ENCODE data around the gene TMLHE.

Gene TMLHE

DNA sequence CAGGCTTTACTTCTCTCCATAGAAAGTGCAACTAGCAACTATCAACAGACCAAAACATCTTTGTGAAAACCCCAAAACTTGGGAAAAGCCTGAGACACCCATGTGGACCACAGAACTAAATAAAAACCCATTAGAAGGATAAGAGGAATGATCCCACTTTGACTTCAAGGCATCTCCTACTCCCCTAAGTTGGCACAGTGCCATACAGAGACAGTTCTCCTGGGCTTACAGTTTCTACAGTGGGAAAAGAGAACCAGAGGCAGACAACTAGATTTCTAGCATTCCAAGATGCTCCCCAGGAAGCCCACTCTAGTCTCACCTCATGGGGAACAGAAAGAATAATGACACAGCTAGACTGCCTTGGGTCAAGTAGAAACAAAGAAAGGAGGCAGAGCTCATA is 20.4 kb downstream of the TMLHE start:
- no peak for TF ChIP-seq EZH2phosphoT487 (IDR thresholded peaks at IDR 0.05; ENCODE audit: borderline replicate concordance)
- TF ChIP-seq, protein P1, sequence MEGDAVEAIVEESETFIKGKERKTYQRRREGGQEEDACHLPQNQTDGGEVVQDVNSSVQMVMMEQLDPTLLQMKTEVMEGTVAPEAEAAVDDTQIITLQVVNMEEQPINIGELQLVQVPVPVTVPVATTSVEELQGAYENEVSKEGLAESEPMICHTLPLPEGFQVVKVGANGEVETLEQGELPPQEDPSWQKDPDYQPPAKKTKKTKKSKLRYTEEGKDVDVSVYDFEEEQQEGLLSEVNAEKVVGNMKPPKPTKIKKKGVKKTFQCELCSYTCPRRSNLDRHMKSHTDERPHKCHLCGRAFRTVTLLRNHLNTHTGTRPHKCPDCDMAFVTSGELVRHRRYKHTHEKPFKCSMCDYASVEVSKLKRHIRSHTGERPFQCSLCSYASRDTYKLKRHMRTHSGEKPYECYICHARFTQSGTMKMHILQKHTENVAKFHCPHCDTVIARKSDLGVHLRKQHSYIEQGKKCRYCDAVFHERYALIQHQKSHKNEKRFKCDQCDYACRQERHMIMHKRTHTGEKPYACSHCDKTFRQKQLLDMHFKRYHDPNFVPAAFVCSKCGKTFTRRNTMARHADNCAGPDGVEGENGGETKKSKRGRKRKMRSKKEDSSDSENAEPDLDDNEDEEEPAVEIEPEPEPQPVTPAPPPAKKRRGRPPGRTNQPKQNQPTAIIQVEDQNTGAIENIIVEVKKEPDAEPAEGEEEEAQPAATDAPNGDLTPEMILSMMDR (conservative IDR thresholded peaks at IDR 0.05; ENCODE audit: low read length): no peak
- H3K27me3 ChIP-seq (ENCODE audit: insufficient read depth, low read length, poor library complexity, severe bottlenecking): no peaks in the 10 kb centered on the region
- H4K20me1 ChIP-seq (ENCODE audit: insufficient read depth, low read length, poor library complexity, severe bottlenecking): no peaks in the 10 kb centered on the region
- H2AFZ ChIP-seq (ENCODE audit: low read length): no peak overlapping the region
- no peaks in the 10 kb centered on the region for H3K9me2 ChIP-seq (replicated peaks; ENCODE audit: low read depth, low read length)
- H3K36me3 ChIP-seq (ENCODE audit: insufficient read depth, low read length): no peaks in the 10 kb centered on the region
- H3K9ac ChIP-seq (ENCODE audit: low read depth, low read length, poor library complexity, severe bottlenecking): no peak overlapping the region
- no peak overlapping the region for H3K4me2 ChIP-seq (ENCODE audit: low read depth, low read length, poor library complexity, severe bottlenecking)
- peaks cover 1% of the 10 kb centered on the region; the same call in 1 of the 2 replicates for H3K9me3 ChIP-seq (ENCODE audit: insufficient read depth, low read depth, low read length)
- no peaks in the 10 kb centered on the region for H3K4me1 ChIP-seq (ENCODE audit: insufficient read depth, low read length, poor library complexity, severe bottlenecking)
- no peak overlapping the region for H3K4me3 ChIP-seq (ENCODE audit: low read length, poor library complexity, severe bottlenecking)
- no peaks in the 10 kb centered on the region for H3K79me2 ChIP-seq (ENCODE audit: insufficient read depth, low read length)
- no peaks in the 10 kb centered on the region for H3F3A ChIP-seq (ENCODE audit: low read depth)

DNA sequence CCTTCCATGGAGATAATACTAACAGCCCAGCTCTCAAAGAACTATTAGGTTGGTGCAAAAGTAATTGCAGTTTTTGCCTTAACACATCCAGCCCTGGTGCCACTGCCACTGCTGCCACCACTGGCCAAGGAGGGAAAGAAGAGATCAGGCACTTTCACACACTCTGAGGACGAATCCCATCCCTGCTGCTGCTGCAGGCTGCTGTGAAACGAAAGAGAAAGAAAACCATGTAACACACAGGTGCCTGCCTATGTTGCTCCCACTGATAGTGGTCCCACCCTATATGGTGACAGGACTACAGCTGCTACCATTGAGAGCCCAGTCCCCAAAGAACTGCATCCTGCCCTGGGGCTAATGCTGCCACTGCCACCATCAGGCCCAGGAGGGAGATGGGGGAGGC is 35.1 kb downstream of the TMLHE start:
- Histone ChIP-seq H2AFZ (ENCODE audit: low read length) (no peak overlapping the region), H3K9me2 (replicated peaks; ENCODE audit: low read depth, low read length) (no peaks in the 10 kb centered on the region), H3K4me1 (ENCODE audit: insufficient read depth, low read length, poor library complexity, severe bottlenecking) (peaks cover 4% of the 10 kb centered on the region), H3K4me2 (ENCODE audit: low read depth, low read length, poor library complexity, severe bottlenecking) (no peak overlapping the region), H3K36me3 (ENCODE audit: insufficient read depth, low read length) (no peaks in the 10 kb centered on the region), H4K20me1 (ENCODE audit: insufficient read depth, low read length, poor library complexity, severe bottlenecking) (no peaks in the 10 kb centered on the region), H3K4me3 (ENCODE audit: low read length, poor library complexity, severe bottlenecking) (no peak overlapping the region), H3K9me3 (ENCODE audit: insufficient read depth, low read depth, low read length) (no peaks in the 10 kb centered on the region), H3K27me3 (ENCODE audit: insufficient read depth, low read length, poor library complexity, severe bottlenecking) (no peaks in the 10 kb centered on the region), H3K9ac (ENCODE audit: low read depth, low read length, poor library complexity, severe bottlenecking) (no peak overlapping the region), H3F3A (ENCODE audit: low read depth) (no peaks in the 10 kb centered on the region), H3K79me2 (ENCODE audit: insufficient read depth, low read length) (no peaks in the 10 kb centered on the region)
- TF ChIP-seq, protein P1 (conservative IDR thresholded peaks at IDR 0.05; ENCODE audit: low read length): peak; percentile 42
- no peak for TF ChIP-seq EZH2phosphoT487 (IDR thresholded peaks at IDR 0.05; ENCODE audit: borderline replicate concordance)

DNA sequence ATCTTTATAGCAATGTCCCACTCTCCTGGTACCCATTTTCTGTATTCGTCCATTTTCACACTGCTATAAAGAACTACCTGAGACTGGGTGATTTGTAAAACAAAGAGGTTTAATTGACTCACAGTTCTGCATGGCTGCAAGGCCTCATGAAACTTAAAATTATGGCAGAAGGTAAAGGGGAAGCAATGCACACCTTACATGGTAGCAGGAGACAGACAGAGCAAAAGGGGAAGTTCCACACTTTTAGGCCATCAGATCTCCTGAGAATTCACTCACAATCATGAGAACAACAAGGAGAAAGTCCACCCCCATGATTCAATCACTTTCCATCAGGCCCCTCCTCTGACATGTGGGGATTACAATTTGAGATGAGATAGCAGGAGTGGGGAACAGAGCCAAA is 49.7 kb downstream of the TMLHE start:
- Histone ChIP-seq H3K9ac (ENCODE audit: low read depth, low read length, poor library complexity, severe bottlenecking) (no peak overlapping the region), H3K27me3 (ENCODE audit: insufficient read depth, low read length, poor library complexity, severe bottlenecking) (no peaks in the 10 kb centered on the region), H3K4me1 (ENCODE audit: insufficient read depth, low read length, poor library complexity, severe bottlenecking) (no peaks in the 10 kb centered on the region), H4K20me1 (ENCODE audit: insufficient read depth, low read length, poor library complexity, severe bottlenecking) (no peaks in the 10 kb centered on the region), H3F3A (ENCODE audit: low read depth) (no peaks in the 10 kb centered on the region), H3K36me3 (ENCODE audit: insufficient read depth, low read length) (no peaks in the 10 kb centered on the region), H3K9me2 (replicated peaks; ENCODE audit: low read depth, low read length) (no peaks in the 10 kb centered on the region), H2AFZ (ENCODE audit: low read length) (no peak overlapping the region), H3K9me3 (ENCODE audit: insufficient read depth, low read depth, low read length) (no peaks in the 10 kb centered on the region), H3K79me2 (ENCODE audit: insufficient read depth, low read length) (no peaks in the 10 kb centered on the region), H3K4me2 (ENCODE audit: low read depth, low read length, poor library complexity, severe bottlenecking) (no peak overlapping the region), H3K4me3 (ENCODE audit: low read length, poor library complexity, severe bottlenecking) (no peak overlapping the region)
- TF ChIP-seq, protein P1 (conservative IDR thresholded peaks at IDR 0.05; ENCODE audit: low read length): no peak
- no peak for TF ChIP-seq EZH2phosphoT487 (IDR thresholded peaks at IDR 0.05; ENCODE audit: borderline replicate concordance)
